Kidney epithelial cell (primary cell): Measurements from ENCODE around the gene CKAP4. TPM values are rescaled to one million over a fixed set of nuclear protein-coding genes. Genes with fewer than 3 reads are reported as not detected.

Experiments
- DNase-seq: peaks from one replicate; pipeline ENCODE4 v3.0.0-alpha.2; 2010; ENCODE audit warnings: low read depth
- H3K27me3 ChIP-seq: 2 replicates; pipeline ENCODE4 v1.6.0; 2011; ENCODE audit warnings: low read length; ENCODE audit not compliant: control insufficient read depth, insufficient read depth
- H3K36me3 ChIP-seq: 2 replicates; pipeline ENCODE4 v1.5.1; 2011; ENCODE audit warnings: low read length; ENCODE audit not compliant: control insufficient read depth, insufficient read depth
- H3K4me3 ChIP-seq: 2 replicates; pipeline ENCODE4 v1.5.1; 2011; ENCODE audit warnings: low read depth, mild to moderate bottlenecking, control low read depth, low read length
- CTCF ChIP-seq: IDR thresholded peaks from 2 replicates; pipeline ENCODE4 v1.5.1; 2011; ENCODE audit warnings: mild to moderate bottlenecking, moderate library complexity, low read length, control low read depth, inconsistent platforms; ENCODE audit not compliant: insufficient read depth, poor library complexity, severe bottlenecking
- total RNA-seq: library from RNA; depleted of rRNA; stranded (reverse); fragments of >200 nt; gene quantifications from 2 replicates; pipeline ENCODE4 v1.2.3, GENCODE V29; 2015

CKAP4 gene
- total RNA-seq, 1 donor from 2014 or later = 112 TPM

- no peaks in the 10 kb centered on the region for H3K27me3 ChIP-seq
- H3K36me3 ChIP-seq = no peaks in the 10 kb centered on the region
- no peak overlapping the region for H3K4me3 ChIP-seq
- no peak for TF ChIP-seq CTCF
- DNase-seq = no peak
Observed at GRCh38 chr12:106258226-106258625, 10.4 kb upstream of the CKAP4 start.

- H3K36me3 ChIP-seq = no peaks in the 10 kb centered on the region
- DNase-seq = no peak
- no peak for TF ChIP-seq CTCF
- H3K4me3 ChIP-seq = no peak overlapping the region
- H3K27me3 ChIP-seq = no peaks in the 10 kb centered on the region
Observed at GRCh38 chr12:106256524-106256923, 8.7 kb upstream of the CKAP4 start.

- no peak overlapping the region for H3K4me3 ChIP-seq
- H3K36me3 ChIP-seq = no peaks in the 10 kb centered on the region
- no peaks in the 10 kb centered on the region for H3K27me3 ChIP-seq
- no peak for DNase-seq
- no peak for TF ChIP-seq CTCF
Observed at GRCh38 chr12:106255952-106256351, 8.1 kb upstream of the CKAP4 start.

GRCh38 chr12:106255493-106255892, 7.7 kb upstream of the CKAP4 start:
- DNase-seq = no peak
- Histone ChIP-seq H3K36me3 (no peaks in the 10 kb centered on the region), H3K4me3 (no peak overlapping the region), H3K27me3 (no peaks in the 10 kb centered on the region)
- TF ChIP-seq CTCF = no peak

- Histone ChIP-seq H3K27me3 (no peaks in the 10 kb centered on the region), H3K4me3 (no peak overlapping the region), H3K36me3 (no peaks in the 10 kb centered on the region)
- TF ChIP-seq CTCF = no peak
- DNase-seq = no peak
Observed at GRCh38 chr12:106254724-106255123, 6.9 kb upstream of the CKAP4 start.

- TF ChIP-seq CTCF = no peak
- Histone ChIP-seq H3K36me3 (no peaks in the 10 kb centered on the region), H3K27me3 (no peaks in the 10 kb centered on the region), H3K4me3 (no peak overlapping the region)
- DNase-seq = no peak
Observed at GRCh38 chr12:106251631-106252455, 4.0 kb upstream of the CKAP4 start.
